Erythroblast (primary cell): Measurements from ENCODE around the gene IMPDH1.

ENCODE experiments used
- GATA1 ChIP-seq: IDR thresholded peaks from 2 replicates; pipeline ENCODE4 v1.6.1; 2011; ENCODE audit warnings: low read depth, mild to moderate bottlenecking, control low read depth, low read length, moderate library complexity
- POLR2A ChIP-seq: IDR thresholded peaks from 2 replicates; pipeline ENCODE4 v1.6.1; 2011; ENCODE audit warnings: mild to moderate bottlenecking, low read length

- TF ChIP-seq POLR2A (no peak), GATA1 (no peak)
Measured at GRCh38 chr7:128417071-128417470, 7.3 kb upstream of the IMPDH1 start.
